B cell (primary cell): Measurements from ENCODE around the gene TMEM255B.

Experiments
- CTCF ChIP-seq: fragments of 200-600 bp; IDR thresholded peaks from one replicate; pipeline ENCODE4 v1.8.0; 2022; ENCODE audit warnings: antibody characterized with exemption, mild to moderate bottlenecking
- EZH2 ChIP-seq: IDR thresholded peaks from 2 replicates; pipeline ENCODE4 v1.6.1; 2012; ENCODE audit warnings: borderline replicate concordance, low read depth, mild to moderate bottlenecking, moderate library complexity, low read length; ENCODE audit not compliant: insufficient read depth, poor library complexity, severe bottlenecking

GRCh38 chr13:113802090-113802531, 43.1 kb downstream of the TMEM255B start:
- TF ChIP-seq EZH2 (no peak), CTCF (no peak)
